GM12878 (cell line): ENCODE results near the gene SCD5. TPM values are rescaled to one million over a fixed set of nuclear protein-coding genes. Genes with fewer than 3 reads are reported as not detected.

Experiments used
- ATAC-seq: fragments of 200-7000 bp; cut with Tn5 transposase; 3 replicates; pipeline ENCODE4 v1.9.1; 2020; ENCODE audit warnings: mild to moderate bottlenecking, moderate library complexity
- BruUV-seq: library from RNA; stranded (reverse); fragments of 400-500 nt; replicated peaks from 2 replicates; lab custom pipeline; 2021; lab: Mats Ljungman, UMichigan
- CTCF ChIA-PET: fragments of 300-600 bp; sonication (Branson Sonifier 250); formaldehyde crosslinking; extraction: SDS; loops from one replicate; lab custom pipeline; 2021; ENCODE audit warnings: inconsistent platforms; lab: Yijun Ruan, JAX
- POLR2A ChIA-PET: fragments of 350-600 bp; formaldehyde crosslinking; extraction: SDS; loops from one replicate; lab custom pipeline; 2021; ENCODE audit warnings: inconsistent platforms; lab: Charles Lee
- RAD21 ChIA-PET: fragments of 300-600 bp; sonication (Branson Sonifier 250); formaldehyde crosslinking; loops from one replicate; lab custom pipeline; 2023; ENCODE audit warnings: antibody characterized with exemption; ENCODE audit not compliant: unreplicated experiment; lab: Charles Lee
- SMC1A ChIA-PET: fragments of 300-600 bp; sonication (Branson Sonifier 250); formaldehyde crosslinking; loops from one replicate; lab custom pipeline; 2023; ENCODE audit not compliant: unreplicated experiment, uncharacterized antibody; lab: Charles Lee
- DNase-seq: peaks from one replicate; pipeline ENCODE4 v3.0.0-alpha.2; 2011; ENCODE audit warnings: low read depth, low spot score
- FAIRE-seq: peaks from 3 replicates; lab custom pipeline; 2011; peaks lifted over from hg19 to GRCh38; lab: Jason Lieb, UNC
- H2AFZ ChIP-seq: 2 replicates; pipeline ENCODE4 v1.6.0; 2011; ENCODE audit warnings: low read depth, low read length, control low read depth; ENCODE audit not compliant: control insufficient read depth
- H3K27ac ChIP-seq: 2 replicates; pipeline ENCODE4 v1.5.1; 2011; ENCODE audit warnings: control low read depth; ENCODE audit not compliant: control insufficient read depth, insufficient read depth
- H3K27me3 ChIP-seq, 2 experiments: replicated peaks in 1 of 2; 2 replicates each; pipeline versions ENCODE4 v1.6.0 to v1.6.1; 2011; ENCODE audit warnings: low read length in 1 of 2; ENCODE audit not compliant: control insufficient read depth in 2 of 2, insufficient read depth in 2 of 2
- H3K36me3 ChIP-seq, 2 experiments: 2 replicates each; pipeline ENCODE4 v1.5.1; 2011; ENCODE audit warnings: low read length in 1 of 2; ENCODE audit not compliant: control insufficient read depth in 2 of 2, insufficient read depth in 2 of 2
- H3K4me1 ChIP-seq: 2 replicates; pipeline ENCODE4 v1.6.1; 2011; ENCODE audit warnings: mild to moderate bottlenecking, low read length, moderate library complexity, mixed read lengths; ENCODE audit not compliant: control insufficient read depth, insufficient read depth
- H3K4me2 ChIP-seq: 2 replicates; pipeline ENCODE4 v1.6.0; 2011; ENCODE audit warnings: control low read depth; ENCODE audit not compliant: control insufficient read depth, insufficient read depth
- H3K4me3 ChIP-seq: fragments of 200-600 bp; sonication (generic); 2 replicates; pipeline ENCODE4 v1.5.1; 2016
- H3K79me2 ChIP-seq: 2 replicates; pipeline ENCODE4 v1.6.0; 2011; ENCODE audit warnings: low read length; ENCODE audit not compliant: control insufficient read depth, insufficient read depth
- H3K9ac ChIP-seq: 2 replicates; pipeline ENCODE4 v1.8.0; 2011; ENCODE audit warnings: low read length, control low read depth, mixed read lengths; ENCODE audit not compliant: control insufficient read depth, insufficient read depth
- H3K9me3 ChIP-seq: replicated peaks from 3 replicates; pipeline ENCODE4 v1.5.1; 2011; ENCODE audit warnings: mild to moderate bottlenecking, low read length; ENCODE audit not compliant: control insufficient read depth, insufficient read depth
- H4K20me1 ChIP-seq: 2 replicates; pipeline ENCODE4 v1.6.0; 2011; ENCODE audit not compliant: control insufficient read depth, insufficient read depth
- CHD4 ChIP-seq: fragments of 200-600 bp; sonication (generic); IDR thresholded peaks from 2 replicates; pipeline ENCODE4 v1.6.1; 2016; ENCODE audit warnings: mild to moderate bottlenecking
- CUX1 ChIP-seq: IDR thresholded peaks from 2 replicates; pipeline ENCODE4 v1.6.1; 2012; ENCODE audit warnings: improper control_type of control experiment, low read depth, low read length; ENCODE audit not compliant: insufficient replicate concordance
- E2F8 ChIP-seq: fragments of 450-650 bp; IDR thresholded peaks from 2 replicates; pipeline ENCODE4 v1.6.1; 2018; ENCODE audit warnings: mild to moderate bottlenecking, low read depth, moderate library complexity; ENCODE audit not compliant: partially characterized antibody
- NR2F1 ChIP-seq: fragments of 450-650 bp; conservative IDR thresholded peaks from 2 replicates; pipeline ENCODE4 v1.6.1; 2017; ENCODE audit warnings: mild to moderate bottlenecking
- PAX5 ChIP-seq: IDR thresholded peaks from 2 replicates; pipeline ENCODE4 v1.6.1; 2011; ENCODE audit warnings: low read depth, low read length, borderline replicate concordance
- POLR2A ChIP-seq: IDR thresholded peaks from 2 replicates; pipeline ENCODE4 v1.6.1; 2011; ENCODE audit warnings: low read depth, mild to moderate bottlenecking, low read length
- SUZ12 ChIP-seq: fragments of 200-600 bp; sonication (generic); IDR thresholded peaks from one replicate; pipeline ENCODE4 v1.6.1; 2018; ENCODE audit warnings: antibody characterized with exemption, mild to moderate bottlenecking; ENCODE audit not compliant: unreplicated experiment
- USF1 ChIP-seq: IDR thresholded peaks from 2 replicates; pipeline ENCODE4 v1.6.1; 2011; ENCODE audit warnings: borderline replicate concordance, low read depth, mild to moderate bottlenecking, moderate library complexity, mixed read lengths, low read length; ENCODE audit not compliant: insufficient read depth; ENCODE audit errors: extremely low read length
- ZBTB4 ChIP-seq: fragments of 450-650 bp; formaldehyde crosslinking; IDR thresholded peaks from 2 replicates; pipeline ENCODE4 v1.4.0; 2022; ENCODE audit warnings: mild to moderate bottlenecking, moderate library complexity
- ZSCAN29 ChIP-seq: fragments of 450-650 bp; IDR thresholded peaks from 2 replicates; pipeline ENCODE4 v1.6.1; 2017; ENCODE audit warnings: mild to moderate bottlenecking, moderate library complexity
- WGBS: methylation state at CpG from one replicate; pipeline ENCODE4 v1.1.6; 2016; ENCODE audit warnings: low lambda C conversion rate; ENCODE audit not compliant: insufficient replicate concordance, insufficient coverage; ENCODE audit errors: missing lambda C conversion rate; 5-methylcytosine and 5-hydroxymethylcytosine counted together
- in situ Hi-C: fragments of 300-500 bp; cut with MboI; formaldehyde crosslinking; loops from 9 replicates; pipeline ENCODE4 v1.14.3; 2018; ENCODE audit warnings: mixed read lengths
- intact Hi-C: fragments of 100-400 bp; cut with micrococcal nuclease; formaldehyde crosslinking; loops from one replicate; pipeline ENCODE4 v1.14.2; 2022; ENCODE audit not compliant: unreplicated experiment
- polyA plus RNA-seq, 11 experiments: library from polyadenylated mRNA; depleted of rRNA in 4 of 11; unstranded in 6 of 11; stranded (reverse) in 5 of 11; fragments of >200 nt; fragmentation: Nextera tagmentation in 4 of 11; fragmentation: Illumina TruSeq in 1 of 11; extraction: Ambion mirVana in 4 of 11; extraction: Trizol in 1 of 11; gene quantifications; 1 replicate in 1 of 11; 2 replicates in 10 of 11; pipeline versions ENCODE4 v1.2.1 to v1.2.3, GENCODE V29; 2011 to 2016; ENCODE audit warnings: inconsistent platforms in 2 of 11, missing spikeins in 2 of 11, low read depth in 1 of 11
- total RNA-seq, 4 experiments: library from RNA; depleted of rRNA in 3 of 4; stranded (reverse); fragments of >200 nt in 3 of 4; fragmentation: Illumina TruSeq in 1 of 4; extraction: Trizol in 1 of 4; gene quantifications; 2 replicates each; pipeline versions ENCODE4 v1.2.1 to v1.2.3, GENCODE V29; 2013 to 2021

SCD5 gene
- total and polyA plus RNA-seq, 10 of the 15 experiments (the other 5 are each of a cell fraction or from before 2014, with no cell fraction given): 2.4 to 15.0 (median 4.2) TPM

DNA sequence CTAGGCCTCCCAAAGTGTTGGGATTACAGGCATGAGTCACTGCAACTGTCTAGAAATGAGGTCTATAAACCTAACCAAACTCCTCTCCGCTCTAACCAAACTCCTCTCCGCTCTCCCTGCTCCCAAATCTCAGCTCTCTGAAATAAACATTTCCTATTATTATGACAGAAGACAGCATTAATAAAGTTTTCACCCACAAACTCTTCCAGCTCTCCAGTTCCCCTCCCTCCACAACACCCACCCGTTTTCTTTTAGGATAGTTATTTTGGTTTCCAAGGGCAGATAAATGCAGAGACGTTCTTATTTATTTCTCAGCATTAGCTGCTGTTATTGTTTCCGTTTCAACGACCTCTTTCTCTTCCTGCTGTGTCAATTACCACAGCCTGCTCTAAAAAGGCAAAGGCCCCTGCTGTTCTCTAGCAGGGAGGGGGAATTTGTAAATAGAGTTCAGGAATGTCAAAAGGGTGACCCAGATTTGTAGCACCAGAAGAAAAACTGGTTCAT is 13.3 kb upstream of the SCD5 start (continued):
- no peak for TF ChIP-seq E2F8
- no peak for TF ChIP-seq USF1
- no peak for TF ChIP-seq NR2F1

- H3K9ac ChIP-seq: no peak overlapping the region
- ChIA-PET CTCF (interaction anchor here (0.7 to 1.5 kb wide), 2 partner anchors 20 to 754 kb away, joined by 3 to 4 read pairs; no protein-coding TSS in a partner anchor), RAD21 (no interaction called here), SMC1A (interaction anchor here (1.3 kb wide), 1 partner anchor 11 kb away, joined by 3 read pairs; no protein-coding TSS in a partner anchor), POLR2A (interaction anchor here (0.6 kb wide), 1 partner anchor 242 kb away, joined by 3 read pairs; no protein-coding TSS in a partner anchor)
- H3K27ac ChIP-seq: no peak overlapping the region
- 29% methylated on average over 1 of the region's 1 CpG for WGBS
- no peaks in the 10 kb centered on the region for H3K27me3 ChIP-seq
- in situ Hi-C loops: no loop called here
- H3K36me3 ChIP-seq: no peaks in the 10 kb centered on the region
- H3K4me1 ChIP-seq: no peaks in the 10 kb centered on the region
- ATAC-seq (no peak), FAIRE-seq (no peak), DNase-seq (no peak)
- H3K9me3 ChIP-seq: no peaks in the 10 kb centered on the region
- no peaks in the 10 kb centered on the region for H3K79me2 ChIP-seq
- no peak overlapping the region for H2AFZ ChIP-seq
- intact Hi-C loops: no loop called here
- no TSS peak for BruUV-seq
- no peaks in the 10 kb centered on the region for H4K20me1 ChIP-seq
- no peak overlapping the region for H3K4me3 ChIP-seq
- no peak overlapping the region for H3K4me2 ChIP-seq
- TF ChIP-seq CUX1 (no peak), CHD4 (no peak), POLR2A (no peak), SUZ12 (no peak), ZBTB4 (CRISPR knock-in tag) (no peak), ZSCAN29 (no peak), PAX5 (no peak)
Observed at GRCh38 chr4:82811392-82811791, 12.8 kb upstream of the SCD5 start.
